Chondrocyte (in vitro differentiated cells): ENCODE results near the gene SHH. TPM values are rescaled to one million over a fixed set of nuclear protein-coding genes. Genes with fewer than 3 reads are reported as not detected.

Experiments
- DNase-seq: peaks from one replicate; pipeline ENCODE4 v3.0.0; 2021; ENCODE audit warnings: mixed read lengths, low spot score
- H3K27ac Mint-ChIP-seq: one replicate; pipeline ENCODE4 v1.8.0; 2021; ENCODE audit warnings: mild to moderate bottlenecking, moderate library complexity, mixed read lengths; ENCODE audit not compliant: unreplicated experiment
- H3K27me3 Mint-ChIP-seq: 2 replicates; pipeline ENCODE4 v1.8.0; 2021; ENCODE audit warnings: low read depth, mixed read lengths
- H3K36me3 Mint-ChIP-seq: 2 replicates; pipeline ENCODE4 v1.8.0; 2021; ENCODE audit warnings: low read depth, mixed read lengths
- H3K4me1 Mint-ChIP-seq: 2 replicates; pipeline ENCODE4 v1.8.0; 2021; ENCODE audit warnings: low read depth, mild to moderate bottlenecking, mixed read lengths
- H3K4me3 Mint-ChIP-seq: one replicate; pipeline ENCODE4 v1.8.0; 2021; ENCODE audit warnings: mild to moderate bottlenecking, moderate library complexity, mixed read lengths; ENCODE audit not compliant: unreplicated experiment
- H3K9me3 Mint-ChIP-seq: 2 replicates; pipeline ENCODE4 v1.8.0; 2021; ENCODE audit warnings: low read depth, mixed read lengths
- CTCF ChIP-seq: fragments of 200-600 bp; sonication (generic); IDR thresholded peaks from 2 replicates; pipeline ENCODE4 v1.5.0; 2021; ENCODE audit warnings: antibody characterized with exemption, mild to moderate bottlenecking, moderate library complexity
- total RNA-seq: library from RNA; stranded (reverse); gene quantifications from 3 replicates; pipeline ENCODE4 v1.2.1, GENCODE V29; 2021

SHH gene
- total RNA-seq, 1 donor from 2014 or later = not detected

GRCh38 chr7:155850001-155850436 is 37.8 kb upstream of the SHH start:
- Mint-ChIP-seq H3K36me3 (no peaks in the 10 kb centered on the region), H3K9me3 (peaks cover 4% of the 10 kb centered on the region), H3K27ac (no peak overlapping the region), H3K4me3 (no peak overlapping the region), H3K4me1 (no peaks in the 10 kb centered on the region), H3K27me3 (peaks cover 15% of the 10 kb centered on the region)
- no peak for TF ChIP-seq CTCF
- DNase-seq = no peak

DNA sequence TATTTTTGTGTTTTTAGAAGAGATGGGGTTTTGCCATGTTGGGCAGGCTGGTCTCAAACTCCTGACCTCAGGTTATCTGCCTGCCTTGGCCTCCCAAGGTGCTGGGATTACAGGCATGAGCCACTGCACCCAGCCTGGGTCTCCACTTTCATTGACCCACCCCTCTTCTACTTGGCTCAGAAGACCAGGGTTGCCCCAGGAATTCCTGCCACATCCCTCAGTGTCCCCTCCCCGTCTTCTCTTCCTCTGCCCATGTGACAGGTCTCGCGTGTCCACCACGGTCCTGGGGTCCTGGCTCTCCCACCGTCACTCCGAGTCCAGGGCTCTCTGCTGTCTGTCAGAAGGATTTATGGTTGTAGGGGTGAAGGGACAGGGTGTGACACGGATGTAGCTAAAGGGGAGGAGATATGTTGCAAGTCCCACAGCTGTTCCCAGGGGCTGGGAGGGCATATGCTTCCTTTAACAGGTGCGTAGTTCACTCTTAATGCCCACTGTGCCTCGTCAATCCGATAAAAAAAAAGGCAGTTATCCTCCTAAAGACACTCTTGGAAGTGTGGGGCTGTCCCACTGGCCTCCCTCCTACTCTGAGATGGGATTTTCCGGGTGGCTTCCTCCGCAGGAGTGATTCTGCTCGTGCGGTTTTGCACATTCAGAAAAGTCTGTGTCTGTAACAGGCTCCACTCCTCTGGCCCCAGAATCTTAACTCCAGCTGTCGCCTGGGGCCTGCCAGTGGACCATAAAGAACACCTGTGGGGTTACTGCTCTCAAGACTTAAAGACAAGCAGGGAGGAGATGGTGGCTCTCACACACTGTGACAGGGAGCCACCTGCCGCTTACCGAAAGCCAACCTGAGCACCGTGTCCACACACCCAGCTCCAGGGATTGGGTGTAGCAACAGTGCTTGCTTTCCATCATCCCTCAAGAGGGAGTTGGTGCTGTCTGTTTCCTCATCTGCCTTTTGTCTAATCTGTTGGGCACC is 36.7 kb upstream of the SHH start:
- H3K9me3 Mint-ChIP-seq = no peaks in the 10 kb centered on the region
- H3K4me3 Mint-ChIP-seq = no peak overlapping the region
- no peaks in the 10 kb centered on the region for H3K4me1 Mint-ChIP-seq
- H3K27ac Mint-ChIP-seq = no peak overlapping the region
- H3K36me3 Mint-ChIP-seq = no peaks in the 10 kb centered on the region
- no peak for DNase-seq
- no peak for TF ChIP-seq CTCF
- H3K27me3 Mint-ChIP-seq = peaks cover 12% of the 10 kb centered on the region

DNA sequence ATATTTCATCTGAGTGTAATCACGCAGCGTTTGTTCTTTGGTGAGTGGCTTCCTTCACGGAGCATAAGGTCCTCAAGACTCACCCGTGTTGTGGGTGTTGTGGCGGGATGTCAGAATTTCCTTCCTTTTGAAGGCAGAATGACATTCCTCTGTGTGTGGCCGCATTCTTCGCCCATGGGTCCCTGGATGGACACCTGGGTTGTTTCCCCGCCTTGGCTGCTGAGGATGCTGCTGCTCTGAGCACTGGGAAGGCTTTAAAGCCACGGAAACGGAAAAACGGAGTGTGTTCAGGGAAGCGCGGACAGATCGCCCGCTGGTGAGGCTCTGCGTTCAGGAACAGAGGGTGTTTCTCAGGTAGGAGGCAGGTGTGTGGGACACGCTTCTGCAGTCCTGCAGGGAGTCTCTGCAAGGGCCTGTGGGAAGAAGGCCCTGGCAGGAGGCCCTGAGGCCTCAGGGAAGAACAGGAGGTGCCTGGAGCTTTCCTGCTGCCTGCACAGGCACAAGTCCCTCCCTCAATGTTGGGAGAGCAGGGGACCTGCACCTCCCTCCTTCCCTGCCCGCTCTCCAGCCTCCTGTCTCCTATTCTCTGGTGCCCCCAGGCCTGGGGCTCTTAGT is 35.7 kb upstream of the SHH start:
- Mint-ChIP-seq H3K4me1 (no peaks in the 10 kb centered on the region), H3K36me3 (no peaks in the 10 kb centered on the region), H3K27me3 (peaks cover 12% of the 10 kb centered on the region), H3K27ac (no peak overlapping the region), H3K9me3 (no peaks in the 10 kb centered on the region), H3K4me3 (no peak overlapping the region)
- no peak for DNase-seq
- TF ChIP-seq CTCF = no peak

DNA sequence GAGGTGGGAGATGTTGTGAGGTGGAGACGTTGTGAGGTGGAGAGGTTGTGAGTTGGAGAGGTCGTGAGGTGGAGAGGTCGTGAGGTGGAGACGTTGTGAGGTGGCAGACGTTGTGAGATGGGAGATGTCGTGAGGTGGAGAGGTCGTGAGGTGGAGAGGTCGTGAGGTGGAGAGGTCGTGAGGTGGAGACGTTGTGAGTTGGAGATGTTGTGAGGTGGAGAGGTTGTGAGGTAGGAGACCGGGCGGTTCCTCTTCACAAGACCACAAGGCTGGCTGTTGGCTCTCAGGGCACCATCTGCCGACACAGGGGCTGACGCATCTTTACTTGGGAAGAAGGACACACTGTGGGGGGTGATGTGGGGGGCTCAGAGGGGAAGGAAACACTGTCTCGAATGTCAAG is 34.7 kb upstream of the SHH start:
- TF ChIP-seq CTCF = no peak
- H3K36me3 Mint-ChIP-seq = no peaks in the 10 kb centered on the region
- H3K4me1 Mint-ChIP-seq = no peaks in the 10 kb centered on the region
- no peaks in the 10 kb centered on the region for H3K9me3 Mint-ChIP-seq
- no peak overlapping the region for H3K27ac Mint-ChIP-seq
- H3K4me3 Mint-ChIP-seq = no peak overlapping the region
- DNase-seq = no peak
- H3K27me3 Mint-ChIP-seq = peaks cover 12% of the 10 kb centered on the region

DNA sequence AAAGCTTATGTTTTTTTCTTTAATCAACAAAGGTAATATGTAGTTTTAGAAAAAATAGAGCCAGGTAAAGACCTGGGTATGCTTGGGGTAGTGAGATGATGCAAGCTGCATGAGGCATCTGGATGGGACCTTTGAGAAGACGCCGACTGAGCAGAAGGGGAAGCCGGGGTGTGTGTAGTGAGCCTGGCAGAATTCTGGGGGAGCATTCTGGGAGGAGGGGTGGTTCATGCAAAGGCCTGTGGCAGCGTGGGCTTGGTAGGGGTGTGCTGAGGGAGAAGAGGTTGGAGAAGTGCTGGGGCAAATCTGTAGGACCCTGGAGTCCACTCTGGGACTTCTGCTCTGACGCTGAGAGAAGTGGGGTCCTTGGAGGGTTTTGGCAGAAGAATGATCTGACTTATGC is 33.9 kb upstream of the SHH start:
- no peak overlapping the region for H3K4me3 Mint-ChIP-seq
- TF ChIP-seq CTCF = no peak
- no peaks in the 10 kb centered on the region for H3K9me3 Mint-ChIP-seq
- no peaks in the 10 kb centered on the region for H3K36me3 Mint-ChIP-seq
- no peaks in the 10 kb centered on the region for H3K4me1 Mint-ChIP-seq
- H3K27ac Mint-ChIP-seq = no peak overlapping the region
- H3K27me3 Mint-ChIP-seq = peaks cover 12% of the 10 kb centered on the region
- DNase-seq = no peak
